Superior temporal gyrus (tissue), 1 donor: ENCODE measurements around the gene ALDH1A1.

Experiments used
- DNase-seq: peaks from one replicate; pipeline ENCODE4 v3.0.0-alpha.2; 2016; ENCODE audit errors: extremely low spot score

Gene ALDH1A1

DNA sequence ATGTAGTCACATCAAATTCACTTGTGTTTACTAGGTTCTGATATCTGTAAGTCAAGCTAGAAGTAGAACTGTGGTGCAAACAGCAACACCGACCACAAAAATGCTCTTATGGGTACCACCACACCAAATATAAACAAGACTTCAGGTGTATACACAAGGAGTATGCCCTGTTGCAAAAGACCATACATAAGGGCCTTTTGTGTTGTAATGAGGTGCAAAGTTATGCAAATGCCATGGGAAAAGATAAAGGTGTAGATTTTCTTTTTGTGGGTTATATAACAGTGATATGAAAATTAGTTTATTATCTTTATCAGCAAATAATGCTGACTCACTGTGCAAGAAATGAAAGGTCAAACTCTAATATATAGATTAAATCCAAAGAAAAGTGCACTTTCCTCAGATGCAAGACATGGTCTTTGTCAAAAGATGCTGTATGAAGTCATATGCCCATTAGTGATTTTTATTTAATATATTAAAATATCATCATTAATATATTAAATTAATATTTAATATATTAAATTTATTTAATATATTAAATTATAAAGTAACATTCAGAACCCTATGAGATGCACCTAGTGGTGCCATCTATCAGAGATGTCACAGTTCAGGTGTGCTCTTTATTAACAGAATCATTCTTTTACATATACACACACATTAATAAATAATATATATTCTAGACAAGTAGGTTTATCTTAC is 26.7 kb upstream of the ALDH1A1 start:
- DNase-seq, result no peak

- DNase-seq, result no peak
Observed at GRCh38 chr9:72978744-72979143, 25.9 kb upstream of the ALDH1A1 start.

DNA sequence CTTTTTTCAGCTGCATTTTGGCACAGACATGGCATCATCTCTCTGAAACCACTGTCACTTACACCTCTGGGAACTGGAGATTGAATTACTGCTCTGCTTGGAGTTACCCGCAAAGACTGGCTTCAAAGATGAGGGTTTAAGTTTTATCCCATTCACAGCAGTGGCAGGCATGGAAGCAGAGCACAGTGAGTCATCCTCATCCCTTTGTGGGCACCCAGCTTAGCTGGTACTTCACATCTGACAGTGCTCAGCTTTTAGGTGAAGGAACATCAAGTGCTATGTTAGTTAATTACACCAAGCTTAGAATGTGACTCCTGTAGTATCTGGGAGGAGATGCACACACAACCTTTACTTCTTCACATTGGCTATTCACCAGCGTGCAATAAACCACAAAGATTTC is 24.8 kb upstream of the ALDH1A1 start:
- DNase-seq, result no peak

GRCh38 chr9:72974501-72974900 is 21.6 kb upstream of the ALDH1A1 start:
- DNase-seq, result no peak

GRCh38 chr9:72972636-72973035 is 19.8 kb upstream of the ALDH1A1 start:
- DNase-seq, result no peak

- no peak for DNase-seq
Observed at GRCh38 chr9:72971411-72971810, 18.6 kb upstream of the ALDH1A1 start.

DNA sequence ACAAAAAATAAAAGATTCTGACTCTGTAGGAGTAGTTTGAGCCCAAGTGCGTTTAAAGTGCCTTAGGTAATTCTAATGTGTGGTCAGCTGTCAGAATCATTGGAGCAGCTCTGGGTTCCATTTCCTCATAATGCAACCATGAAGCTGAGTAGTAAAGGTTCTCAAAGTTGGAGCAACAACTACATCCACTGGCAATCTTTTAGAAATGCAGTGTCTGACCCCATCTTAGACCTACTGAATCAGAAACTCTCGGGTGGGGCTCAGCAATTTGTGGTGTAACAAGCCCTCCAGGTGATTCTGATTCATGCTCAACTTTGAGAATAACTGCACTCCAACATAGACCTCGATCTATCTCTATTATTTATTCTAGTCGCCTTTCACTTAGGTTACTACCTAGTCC is 7.6 kb upstream of the ALDH1A1 start:
- no peak for DNase-seq

DNA sequence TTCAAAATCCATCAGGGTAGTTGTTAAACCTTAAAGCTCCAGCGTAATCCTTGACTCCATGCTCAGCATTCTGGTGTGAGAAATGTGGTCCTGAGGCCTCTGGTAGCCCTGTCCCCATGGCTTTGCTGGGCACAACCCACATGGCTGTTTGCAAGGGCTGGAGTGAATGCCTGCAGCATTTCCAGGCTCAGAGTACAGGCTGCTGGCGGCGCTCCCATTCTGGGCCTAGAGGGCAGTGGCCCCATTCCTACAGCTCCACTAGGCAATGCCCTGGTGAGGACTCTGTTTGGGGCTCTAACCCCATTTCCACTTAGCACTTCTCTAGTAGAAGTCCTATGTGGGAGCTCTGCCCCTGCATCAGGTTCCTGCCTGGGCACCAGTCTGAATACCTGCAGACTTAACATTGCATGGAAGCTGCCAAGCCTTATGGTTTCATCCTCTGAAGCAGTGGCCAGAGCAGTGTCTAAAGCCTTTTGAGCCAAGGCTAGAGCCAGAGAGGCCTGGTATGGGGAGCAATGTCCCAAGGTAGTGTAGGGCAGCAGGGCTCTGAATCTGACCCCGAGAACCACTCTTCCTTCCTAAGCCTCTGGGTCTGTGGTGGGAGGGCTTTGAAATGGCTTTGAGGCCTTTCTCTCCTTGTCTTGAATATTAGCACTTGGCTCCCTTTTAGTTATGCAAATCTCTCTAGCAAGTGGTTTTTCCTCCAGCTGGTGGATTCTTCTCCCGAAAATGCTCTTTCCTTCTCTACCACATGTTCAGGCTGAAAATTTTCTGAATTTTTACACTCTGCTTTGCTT is 5.8 kb upstream of the ALDH1A1 start:
- no peak for DNase-seq

GRCh38 chr9:72955571-72955970 is 2.7 kb upstream of the ALDH1A1 start:
- DNase-seq, result no peak

GRCh38 chr9:72955126-72955455 is 2.2 kb upstream of the ALDH1A1 start:
- no peak for DNase-seq

DNA sequence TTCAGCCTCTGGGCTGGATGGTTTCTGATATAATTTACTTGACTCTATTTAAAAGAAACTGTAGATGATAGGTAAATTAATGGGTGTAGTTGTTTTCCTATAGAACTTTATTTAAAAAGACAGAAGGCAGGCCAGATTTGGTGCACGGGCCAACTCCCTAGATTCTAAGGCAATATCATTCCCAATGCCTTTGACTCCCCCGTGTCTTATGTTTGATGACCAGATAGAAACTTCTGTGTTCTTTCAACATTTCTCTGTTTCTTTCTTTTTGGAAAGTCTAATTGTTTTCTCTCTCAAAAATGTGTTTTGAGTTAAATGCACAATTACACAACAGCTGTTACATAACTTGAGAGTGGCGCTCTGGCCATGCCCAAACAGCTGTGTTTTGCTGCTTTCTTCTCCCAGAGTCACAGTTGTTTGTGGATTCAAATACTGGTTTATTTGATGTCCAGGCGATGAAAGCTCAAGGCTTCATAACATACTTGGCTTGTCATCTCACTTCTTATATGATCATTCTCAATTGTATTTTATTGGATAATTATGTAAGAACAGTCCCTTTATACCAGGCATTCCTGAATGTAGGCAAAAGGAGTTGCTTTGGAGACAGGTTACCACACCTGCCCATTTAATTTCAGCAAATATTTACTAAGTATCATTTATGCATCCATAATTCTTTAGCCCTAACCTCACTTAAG is 1.7 kb upstream of the ALDH1A1 start:
- no peak for DNase-seq

- no peak for DNase-seq
Observed at GRCh38 chr9:72952381-72952690, 517 bp downstream of the ALDH1A1 start.

DNA sequence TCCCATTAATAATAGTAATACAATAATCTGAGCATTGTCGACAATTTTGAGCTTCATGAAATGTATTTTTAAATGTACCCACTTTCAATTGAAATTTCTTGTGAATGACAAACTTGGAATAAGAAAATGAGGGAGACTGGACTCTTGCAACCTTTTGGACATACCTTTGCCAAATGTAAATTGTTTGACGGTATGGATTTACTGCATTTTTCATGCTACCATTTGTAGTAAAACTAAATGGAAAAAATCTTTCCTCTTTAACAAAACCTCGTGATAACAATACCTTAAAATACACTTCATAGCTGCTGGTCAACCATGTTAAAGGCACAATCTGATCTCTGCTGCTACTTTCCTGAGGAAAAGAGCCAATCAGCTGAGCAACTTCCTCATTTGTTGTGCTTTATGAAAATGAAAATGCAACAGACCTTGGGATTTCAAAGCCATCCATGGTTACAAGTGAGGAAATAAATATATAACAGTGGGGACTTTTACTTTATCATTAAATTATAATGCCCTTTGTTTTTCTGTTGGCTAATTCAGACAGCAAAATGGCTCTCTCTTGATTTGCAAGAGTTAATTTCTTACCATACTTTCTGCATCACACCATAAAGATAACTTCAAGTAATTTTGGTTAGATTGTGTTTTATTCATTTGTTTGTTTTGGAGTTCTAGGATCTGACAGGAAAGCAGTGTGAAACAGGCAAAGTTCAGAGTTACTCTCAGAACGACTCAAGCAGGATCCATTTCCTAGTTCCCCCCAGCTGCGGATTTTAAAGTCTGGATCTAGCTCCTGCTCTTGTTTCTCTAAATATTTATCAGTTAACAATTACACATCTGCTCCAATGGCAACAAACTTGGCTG is 1.1 kb downstream of the ALDH1A1 start:
- DNase-seq, result no peak

- DNase-seq, result no peak
Observed at GRCh38 chr9:72950875-72951442, 1.9 kb downstream of the ALDH1A1 start.

GRCh38 chr9:72949918-72950325 is 2.9 kb downstream of the ALDH1A1 start:
- DNase-seq, result no peak

- no peak for DNase-seq
Observed at GRCh38 chr9:72949244-72949582, 3.6 kb downstream of the ALDH1A1 start.

DNA sequence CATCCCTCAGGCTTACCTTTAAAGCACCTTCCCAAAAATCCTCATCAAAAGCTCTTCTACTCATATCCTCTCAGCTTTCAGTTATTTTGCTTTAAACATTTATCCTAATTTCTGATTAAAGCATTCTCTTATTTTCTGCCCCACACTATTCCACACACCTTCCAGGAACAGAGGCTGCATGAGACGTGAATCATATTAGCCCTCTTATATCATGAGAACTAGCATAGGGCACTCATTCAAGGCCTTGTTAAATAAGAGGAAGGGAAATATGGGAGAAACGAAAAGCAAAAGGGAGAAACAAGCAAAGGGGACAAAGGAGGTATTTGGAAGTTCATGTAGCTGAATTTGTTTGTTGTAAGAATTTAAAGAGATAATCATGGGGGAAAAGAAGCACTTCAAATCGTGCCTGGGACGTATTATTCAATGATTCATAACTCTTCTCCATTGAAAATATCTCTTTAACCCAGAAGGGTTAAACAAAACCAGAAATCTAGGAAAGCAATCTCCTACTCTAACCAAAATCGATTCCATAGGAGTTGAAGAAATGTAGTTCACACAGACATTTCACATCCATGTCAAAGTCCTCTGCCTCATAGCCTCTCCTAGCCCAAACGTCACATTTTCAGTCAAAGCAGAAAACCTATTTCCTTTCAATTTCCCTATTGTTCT is 4.1 kb downstream of the ALDH1A1 start:
- no peak for DNase-seq

DNA sequence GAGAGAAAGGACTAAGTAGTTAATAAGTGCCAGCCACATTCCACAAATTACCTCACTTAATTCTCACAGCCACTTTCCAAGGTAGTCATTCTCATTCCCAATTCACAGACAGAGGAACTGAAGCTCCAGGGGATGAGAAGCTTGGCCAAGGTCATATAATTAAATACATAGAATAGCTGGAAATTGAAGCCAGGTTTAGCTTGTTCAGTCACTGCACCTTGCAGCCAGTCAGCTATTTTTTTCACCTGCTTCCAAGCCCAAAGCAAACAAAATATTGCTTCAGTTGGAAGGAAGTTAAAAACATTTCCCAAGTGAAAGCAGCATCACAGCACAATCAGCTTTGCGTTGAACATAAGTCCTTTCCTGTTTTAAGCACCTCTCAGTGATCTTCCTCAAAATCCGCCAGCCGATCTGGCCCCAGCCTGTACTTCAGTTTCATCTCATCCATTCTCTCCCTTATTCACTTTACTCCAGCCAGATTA is 4.8 kb downstream of the ALDH1A1 start:
- no peak for DNase-seq

DNA sequence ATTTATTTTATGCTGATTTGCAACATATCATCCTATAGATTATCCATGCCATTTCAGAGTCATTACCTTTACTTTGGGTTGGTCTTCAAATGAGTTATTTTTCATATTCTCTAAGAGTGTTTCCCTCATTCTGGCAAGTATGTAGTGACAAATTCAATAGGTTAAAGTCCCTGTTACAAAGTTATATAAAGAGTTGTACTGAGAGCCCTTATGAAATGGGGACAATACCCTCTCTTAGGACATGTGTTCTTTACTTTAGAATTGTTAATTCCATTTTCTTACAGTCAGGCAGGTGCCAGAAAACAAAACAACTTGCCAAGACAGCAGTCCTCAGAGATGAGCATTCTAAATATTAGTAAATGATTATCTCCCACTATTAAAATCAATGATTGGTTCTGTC is 6.0 kb downstream of the ALDH1A1 start:
- DNase-seq, result no peak

DNA sequence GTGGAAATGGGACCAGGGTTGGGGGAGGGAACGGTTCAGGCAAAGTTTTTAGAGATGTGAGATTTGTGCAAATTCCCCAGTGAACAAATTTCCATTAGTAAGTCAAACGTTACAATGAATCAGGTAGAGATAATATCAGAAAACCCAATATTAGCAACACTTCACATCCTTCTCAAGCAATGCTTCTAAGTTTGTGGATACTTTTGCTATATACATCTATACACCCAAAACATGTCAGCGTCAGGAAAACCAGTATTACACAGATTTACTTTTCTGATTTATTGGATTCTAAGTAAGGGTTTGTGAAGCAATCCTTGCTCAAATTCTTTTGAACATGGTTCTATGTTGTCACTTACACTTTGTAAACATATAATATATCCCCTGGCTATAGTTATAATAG is 6.5 kb downstream of the ALDH1A1 start:
- DNase-seq, result no peak

DNA sequence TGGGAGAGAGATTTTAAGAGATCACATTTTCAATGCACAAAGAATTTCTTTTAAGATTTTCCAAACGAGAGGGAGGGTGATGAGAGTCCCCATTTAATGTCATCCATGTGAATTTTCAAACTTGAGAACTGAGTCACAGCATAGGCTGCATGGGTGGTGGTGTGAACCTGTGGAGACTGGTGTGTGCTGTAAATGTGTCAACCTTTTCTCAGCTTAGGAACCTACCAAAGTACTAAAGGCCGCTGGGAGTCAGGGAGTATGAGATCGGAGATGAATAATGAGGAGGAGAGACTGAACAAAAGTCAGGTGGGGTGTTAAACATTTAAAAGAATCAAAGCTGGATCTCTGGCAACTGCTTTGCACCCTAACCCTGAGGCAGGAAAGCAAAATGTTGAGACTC is 7.5 kb downstream of the ALDH1A1 start:
- no peak for DNase-seq
